H9 (cell line): ENCODE data around the gene SEMA3C. TPM values are rescaled to one million over a fixed set of nuclear protein-coding genes. Genes with fewer than 3 reads are reported as not detected.

Experiments used
- DNase-seq: peaks from one replicate; pipeline ENCODE4 v3.0.0-alpha.2; 2017
- H2AFZ ChIP-seq: one replicate; pipeline ENCODE4 v1.6.1; 2013; ENCODE audit warnings: mild to moderate bottlenecking, low read length, control low read depth, moderate library complexity
- H2AK5ac ChIP-seq: 2 replicates; pipeline ENCODE4 v1.6.1; 2013; ENCODE audit warnings: low read length, control low read depth, mixed read lengths; ENCODE audit not compliant: insufficient read length
- H2BK120ac ChIP-seq: one replicate; pipeline ENCODE4 v1.6.1; 2013; ENCODE audit warnings: low read depth, mild to moderate bottlenecking, low read length, control low read depth, inconsistent platforms; ENCODE audit not compliant: poor library complexity, severe bottlenecking
- H2BK12ac ChIP-seq: 2 replicates; pipeline ENCODE4 v1.6.1; 2013; ENCODE audit warnings: low read length, control low read depth, mixed read lengths, low read depth; ENCODE audit not compliant: insufficient read length
- H2BK15ac ChIP-seq: 2 replicates; pipeline ENCODE4 v1.6.1; 2013; ENCODE audit warnings: low read depth, low read length, control low read depth
- H2BK20ac ChIP-seq: one replicate; pipeline ENCODE4 v1.6.1; 2013; ENCODE audit warnings: low read depth, mild to moderate bottlenecking, low read length, control low read depth, inconsistent platforms; ENCODE audit not compliant: poor library complexity, severe bottlenecking
- H2BK5ac ChIP-seq: 2 replicates; pipeline ENCODE4 v1.6.1; 2013; ENCODE audit warnings: low read length, control low read depth, mixed read lengths; ENCODE audit not compliant: insufficient read length
- H3K14ac ChIP-seq: 2 replicates; pipeline ENCODE4 v1.6.1; 2013; ENCODE audit warnings: low read length, control low read depth; ENCODE audit not compliant: insufficient read depth
- H3K18ac ChIP-seq: 2 replicates; pipeline ENCODE4 v1.6.1; 2013; ENCODE audit warnings: low read depth, mild to moderate bottlenecking, mixed read lengths, low read length, control low read depth; ENCODE audit not compliant: insufficient read length
- H3K23ac ChIP-seq: 2 replicates; pipeline ENCODE4 v1.6.1; 2013; ENCODE audit warnings: low read length, control low read depth, mixed read lengths, low read depth; ENCODE audit not compliant: insufficient read length
- H3K23me2 ChIP-seq: 2 replicates; pipeline ENCODE4 v1.6.1; 2013; ENCODE audit warnings: low read depth, mild to moderate bottlenecking, mixed read lengths, low read length, control low read depth; ENCODE audit not compliant: insufficient read length, poor library complexity, severe bottlenecking
- H3K27ac ChIP-seq: 2 replicates; pipeline ENCODE4 v1.5.1; 2013; ENCODE audit warnings: low read length, control low read depth, mixed read lengths, low read depth; ENCODE audit not compliant: insufficient read length
- H3K27me3 ChIP-seq: 2 replicates; pipeline ENCODE4 v1.6.1; 2013; ENCODE audit warnings: low read length, control low read depth, inconsistent platforms; ENCODE audit not compliant: insufficient read depth
- H3K4ac ChIP-seq: 2 replicates; pipeline ENCODE4 v1.6.1; 2013; ENCODE audit warnings: low read depth, mild to moderate bottlenecking, control low read depth, inconsistent platforms, low read length, moderate library complexity
- H3K4me1 ChIP-seq: 2 replicates; pipeline ENCODE4 v1.6.1; 2013; ENCODE audit warnings: low read length, control low read depth, inconsistent platforms; ENCODE audit not compliant: insufficient read depth
- H3K4me2 ChIP-seq: 2 replicates; pipeline ENCODE4 v1.6.1; 2013; ENCODE audit warnings: low read length, control low read depth, mixed read lengths; ENCODE audit not compliant: insufficient read length, insufficient read depth
- H3K56ac ChIP-seq: 2 replicates; pipeline ENCODE4 v1.6.1; 2013; ENCODE audit warnings: low read depth, mild to moderate bottlenecking, mixed read lengths, low read length, control low read depth; ENCODE audit not compliant: insufficient read length
- H3K79me1 ChIP-seq: 2 replicates; pipeline ENCODE4 v1.6.1; 2013; ENCODE audit warnings: low read depth, mild to moderate bottlenecking, moderate library complexity, low read length, control low read depth, inconsistent platforms; ENCODE audit not compliant: insufficient read depth, poor library complexity, severe bottlenecking
- H3K79me2 ChIP-seq: 2 replicates; pipeline ENCODE4 v1.6.1; 2013; ENCODE audit warnings: low read length, control low read depth, inconsistent platforms; ENCODE audit not compliant: insufficient read depth
- H3K9ac ChIP-seq: 2 replicates; pipeline ENCODE4 v1.6.1; 2013; ENCODE audit warnings: low read length, control low read depth, mixed read lengths; ENCODE audit not compliant: insufficient read length; ENCODE audit errors: extremely low read depth
- H3K9me3 ChIP-seq: one replicate; pipeline ENCODE4 v1.6.1; 2013; ENCODE audit warnings: low read depth, low read length, inconsistent platforms; ENCODE audit not compliant: control insufficient read depth
- H3T11ph ChIP-seq: one replicate; pipeline ENCODE4 v1.6.1; 2013; ENCODE audit warnings: mild to moderate bottlenecking, low read length, control low read depth, inconsistent platforms
- H4K20me1 ChIP-seq: one replicate; pipeline ENCODE4 v1.6.1; 2013; ENCODE audit not compliant: control insufficient read depth, insufficient read length, insufficient read depth
- H4K5ac ChIP-seq: 2 replicates; pipeline ENCODE4 v1.6.1; 2013; ENCODE audit warnings: low read depth, mild to moderate bottlenecking, mixed read lengths, low read length, control low read depth; ENCODE audit not compliant: insufficient read length
- H4K8ac ChIP-seq: replicated peaks from 2 replicates; pipeline ENCODE4 v1.6.1; 2013; ENCODE audit warnings: low read length, control low read depth, mixed read lengths, low read depth; ENCODE audit not compliant: insufficient read length
- H4K91ac ChIP-seq: 2 replicates; pipeline ENCODE4 v1.6.1; 2013; ENCODE audit warnings: low read depth, mild to moderate bottlenecking, moderate library complexity, mixed read lengths, low read length, control low read depth; ENCODE audit not compliant: insufficient read length
- H3K27ac Mint-ChIP-seq, 3 experiments: 2 replicates in 2 of 3; 3 replicates in 1 of 3; pipeline ENCODE4 v1.8.0; 2020 to 2021; ENCODE audit warnings: mixed read lengths in 3 of 3, mild to moderate bottlenecking in 1 of 3, moderate library complexity in 1 of 3
- H3K27me3 Mint-ChIP-seq: 2 replicates; pipeline ENCODE4 v1.8.0; 2021; ENCODE audit warnings: low read depth, mild to moderate bottlenecking, moderate library complexity, mixed read lengths
- H3K36me3 Mint-ChIP-seq, 3 experiments: 2 replicates in 2 of 3; 3 replicates in 1 of 3; pipeline ENCODE4 v1.8.0; 2020 to 2021; ENCODE audit warnings: low read depth in 3 of 3, mixed read lengths in 3 of 3; ENCODE audit not compliant: insufficient read depth in 1 of 3
- H3K4me1 Mint-ChIP-seq, 2 experiments: 2 replicates each; pipeline ENCODE4 v1.8.0; 2020; ENCODE audit warnings: mixed read lengths in 2 of 2
- H3K4me3 Mint-ChIP-seq, 2 experiments: 2 replicates in 1 of 2; 3 replicates in 1 of 2; pipeline ENCODE4 v1.8.0; 2020 to 2021; ENCODE audit warnings: mild to moderate bottlenecking in 2 of 2, mixed read lengths in 2 of 2, moderate library complexity in 1 of 2
- H3K9me3 Mint-ChIP-seq, 2 experiments: 2 replicates in 1 of 2; 3 replicates in 1 of 2; pipeline ENCODE4 v1.8.0; 2020; ENCODE audit warnings: mild to moderate bottlenecking in 2 of 2, mixed read lengths in 2 of 2, moderate library complexity in 1 of 2
- CTCF ChIP-seq: fragments of 200-600 bp; sonication (generic); conservative IDR thresholded peaks from 3 replicates; pipeline ENCODE4 v1.8.0; 2021; ENCODE audit warnings: antibody characterized with exemption, mild to moderate bottlenecking
- WGBS: extraction: QIAGEN DNeasy Blood & Tissue Kit; methylation state at CpG from one replicate; pipeline ENCODE4 v1.1.7; 2013; ENCODE audit warnings: missing lambda C conversion rate, low lambda C conversion rate, mixed read lengths; ENCODE audit not compliant: insufficient read length; ENCODE audit errors: extremely low coverage; 5-methylcytosine and 5-hydroxymethylcytosine counted together
- total RNA-seq: library from RNA; stranded (reverse); gene quantifications from 2 replicates; pipeline ENCODE4 v1.2.1, GENCODE V29; 2021

The SEMA3C gene
- total RNA-seq, 1 experiment from 2014 or later = 1.6 TPM

GRCh38 chr7:80825499-80825898 is 93.4 kb downstream of the SEMA3C start:
- no peaks in the 10 kb centered on the region for H4K20me1 ChIP-seq
- WGBS = no CpG with 5 or more reads among the region's 3 CpGs
- H3K56ac ChIP-seq = no peak overlapping the region
- Mint-ChIP-seq H3K9me3 (no peaks in the 10 kb centered on the region), H3K4me1 (no peaks in the 10 kb centered on the region), H3K36me3 (no peaks in the 10 kb centered on the region), H3K4me3 (no peak overlapping the region), H3K27ac (no peak overlapping the region), H3K27me3 (no peaks in the 10 kb centered on the region)
- H2BK20ac ChIP-seq = no peak overlapping the region
- H3K4me1 ChIP-seq = no peaks in the 10 kb centered on the region
- H4K8ac ChIP-seq = no peak overlapping the region
- no peaks in the 10 kb centered on the region for H3K79me2 ChIP-seq
- no peak overlapping the region for H3K14ac ChIP-seq
- H2BK5ac ChIP-seq = no peak overlapping the region
- no peak overlapping the region for H3K9ac ChIP-seq
- H3K23me2 ChIP-seq = no peaks in the 10 kb centered on the region
- H2BK15ac ChIP-seq = no peak overlapping the region
- H4K91ac ChIP-seq = no peak overlapping the region
- no peak overlapping the region for H2AFZ ChIP-seq
- no peak overlapping the region for H2AK5ac ChIP-seq
- H3K4ac ChIP-seq = no peak overlapping the region
- H3K9me3 ChIP-seq = no peaks in the 10 kb centered on the region
- H3K27me3 ChIP-seq = no peaks in the 10 kb centered on the region
- no peak overlapping the region for H3T11ph ChIP-seq
- TF ChIP-seq CTCF = no peak
- no peak overlapping the region for H4K5ac ChIP-seq
- no peak overlapping the region for H2BK120ac ChIP-seq
- H3K18ac ChIP-seq = no peak overlapping the region
- no peak for DNase-seq
- H3K23ac ChIP-seq = no peak overlapping the region
- H2BK12ac ChIP-seq = no peak overlapping the region
- H3K79me1 ChIP-seq = no peaks in the 10 kb centered on the region
- no peak overlapping the region for H3K27ac ChIP-seq
- H3K4me2 ChIP-seq = no peak overlapping the region
